GM12872 (cell line): ENCODE measurements around the gene RYR2.

ENCODE experiments used
- TF ChIP-seq, protein P1 (sequence below): IDR thresholded peaks from 3 replicates; pipeline ENCODE4 v1.5.1; 2011; ENCODE audit warnings: low read depth, mild to moderate bottlenecking, low read length, moderate library complexity; ENCODE audit not compliant: insufficient read depth

The RYR2 gene

DNA sequence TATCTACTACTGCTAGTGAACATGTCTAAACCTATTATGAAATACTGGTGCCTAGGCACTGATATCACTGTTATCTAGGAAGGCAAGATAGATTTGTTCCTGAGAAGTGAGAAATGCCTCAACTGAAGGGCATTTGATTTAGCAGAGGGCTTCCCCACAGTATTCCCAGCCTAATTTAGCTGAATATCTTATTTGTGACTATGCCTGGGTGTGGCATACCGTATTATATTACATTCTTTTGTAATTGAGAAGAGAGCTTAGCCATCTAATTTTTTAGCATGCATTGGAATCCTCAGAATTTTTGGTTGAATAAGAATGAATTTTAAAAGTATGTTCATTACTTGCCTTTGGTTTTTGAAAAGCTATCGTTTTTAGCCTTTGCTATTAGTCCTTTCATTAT lies 749.6 kb downstream of the RYR2 start:
- TF ChIP-seq, protein P1, sequence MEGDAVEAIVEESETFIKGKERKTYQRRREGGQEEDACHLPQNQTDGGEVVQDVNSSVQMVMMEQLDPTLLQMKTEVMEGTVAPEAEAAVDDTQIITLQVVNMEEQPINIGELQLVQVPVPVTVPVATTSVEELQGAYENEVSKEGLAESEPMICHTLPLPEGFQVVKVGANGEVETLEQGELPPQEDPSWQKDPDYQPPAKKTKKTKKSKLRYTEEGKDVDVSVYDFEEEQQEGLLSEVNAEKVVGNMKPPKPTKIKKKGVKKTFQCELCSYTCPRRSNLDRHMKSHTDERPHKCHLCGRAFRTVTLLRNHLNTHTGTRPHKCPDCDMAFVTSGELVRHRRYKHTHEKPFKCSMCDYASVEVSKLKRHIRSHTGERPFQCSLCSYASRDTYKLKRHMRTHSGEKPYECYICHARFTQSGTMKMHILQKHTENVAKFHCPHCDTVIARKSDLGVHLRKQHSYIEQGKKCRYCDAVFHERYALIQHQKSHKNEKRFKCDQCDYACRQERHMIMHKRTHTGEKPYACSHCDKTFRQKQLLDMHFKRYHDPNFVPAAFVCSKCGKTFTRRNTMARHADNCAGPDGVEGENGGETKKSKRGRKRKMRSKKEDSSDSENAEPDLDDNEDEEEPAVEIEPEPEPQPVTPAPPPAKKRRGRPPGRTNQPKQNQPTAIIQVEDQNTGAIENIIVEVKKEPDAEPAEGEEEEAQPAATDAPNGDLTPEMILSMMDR = no peak

DNA sequence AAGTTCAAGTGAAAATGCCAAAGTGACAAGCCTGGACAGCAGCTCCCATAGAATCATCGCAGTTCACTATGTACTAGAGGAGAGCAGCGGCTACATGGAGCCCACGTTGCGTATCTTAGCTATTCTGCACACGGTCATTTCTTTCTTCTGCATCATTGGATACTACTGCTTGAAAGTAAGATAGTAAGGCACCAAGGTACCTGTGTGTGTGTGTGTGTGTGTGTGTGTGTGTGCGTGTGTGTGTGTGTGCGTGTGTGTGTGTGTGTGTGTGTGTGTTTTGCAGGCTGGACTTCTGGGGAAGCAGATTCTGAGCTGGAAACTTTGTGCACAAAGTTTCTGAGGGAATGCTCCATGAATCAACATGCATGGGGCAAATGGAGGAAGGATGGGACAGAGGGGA lies 750.2 kb downstream of the RYR2 start:
- TF ChIP-seq, protein P1 = no peak

DNA sequence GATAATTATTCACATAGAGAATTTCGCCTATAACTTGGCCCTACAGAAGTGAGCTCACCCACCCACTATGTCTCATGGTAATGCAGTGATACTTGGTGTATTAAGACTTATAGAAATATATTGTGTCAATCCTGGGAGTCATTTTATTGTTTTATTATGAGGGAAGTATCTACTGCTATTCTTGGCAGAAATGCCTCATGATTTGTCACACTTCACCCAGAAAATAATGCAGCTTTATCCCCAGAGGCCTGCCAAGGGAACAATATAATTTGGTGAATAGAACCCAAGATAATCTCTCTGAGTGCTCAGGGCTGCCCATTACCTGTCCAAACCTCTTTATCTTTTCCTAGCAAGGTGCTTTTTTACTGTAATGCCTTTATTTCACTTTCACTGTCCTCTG lies 750.7 kb downstream of the RYR2 start:
- TF ChIP-seq, protein P1 = no peak

DNA sequence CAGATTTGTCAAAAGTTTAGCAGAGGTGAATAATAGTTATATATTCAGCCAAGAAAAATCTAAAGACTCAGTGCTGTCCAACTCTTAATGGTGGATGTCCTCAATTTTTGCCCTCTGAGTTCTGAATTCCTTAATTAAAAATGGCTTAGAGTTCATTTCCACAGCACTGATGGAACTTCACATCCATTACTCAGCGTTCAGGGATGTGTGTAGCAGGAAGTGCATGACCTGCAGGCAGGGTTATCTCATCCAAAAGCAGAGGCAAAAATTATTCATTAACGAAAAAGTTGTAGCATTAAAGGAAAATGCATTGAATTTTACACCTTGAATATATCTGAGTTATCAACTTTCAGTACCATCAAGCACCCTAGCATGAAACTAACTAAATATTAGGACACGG lies 752.1 kb downstream of the RYR2 start:
- TF ChIP-seq, protein P1 = no peak

DNA sequence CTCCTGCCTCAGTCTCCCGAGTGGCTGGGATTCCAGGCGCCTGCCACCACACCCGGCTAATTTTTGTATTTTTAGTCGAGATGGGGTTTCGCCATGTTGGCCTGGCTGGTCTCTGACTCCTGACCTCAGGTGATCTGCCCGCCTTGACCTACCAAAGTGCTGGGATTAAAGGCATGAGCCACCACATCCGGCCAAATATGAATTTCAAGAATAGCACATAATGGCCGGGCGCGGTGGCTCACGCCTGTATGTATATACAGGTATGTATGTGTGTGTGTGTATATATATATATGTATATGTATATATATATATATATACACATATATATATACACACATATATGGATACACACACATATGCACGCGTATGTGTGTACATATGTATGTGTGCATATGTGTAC lies 753.6 kb downstream of the RYR2 start:
- TF ChIP-seq, protein P1 = no peak

DNA sequence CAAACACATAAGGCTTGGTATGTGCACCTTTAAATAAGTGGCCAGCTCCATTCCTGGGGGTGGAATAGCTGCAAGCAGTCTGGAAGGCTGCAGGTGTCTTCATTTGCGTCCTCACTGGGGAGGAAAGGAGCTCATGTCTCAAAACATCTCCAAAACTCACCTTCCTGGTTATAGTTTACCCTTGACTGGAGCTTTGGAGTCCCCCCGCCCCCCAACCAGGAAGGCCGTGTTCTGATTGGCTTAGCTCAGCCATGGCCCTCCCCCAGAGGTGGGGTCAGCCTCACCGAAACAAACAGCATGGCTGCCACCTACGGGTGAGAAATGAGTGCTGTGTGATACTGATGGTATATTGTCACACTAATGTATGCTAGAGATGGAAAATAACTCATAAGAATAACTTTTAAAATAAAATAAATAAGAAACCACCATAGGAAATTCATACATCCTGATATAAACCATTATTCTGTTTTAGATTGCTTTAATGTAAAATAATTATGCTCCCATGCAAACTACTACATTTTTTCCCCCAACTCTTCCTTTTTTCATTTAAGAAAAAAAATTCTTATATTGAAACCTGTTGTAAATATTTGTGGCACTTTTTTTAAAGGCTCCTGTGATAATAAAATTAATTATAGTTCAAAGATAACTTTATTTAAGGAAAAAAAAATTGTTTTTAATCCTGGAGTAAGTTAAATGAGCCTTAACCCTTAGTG lies 757.9 kb downstream of the RYR2 start:
- TF ChIP-seq, protein P1 = peak; percentile 26; the same call in 2 of the 3 replicates

DNA sequence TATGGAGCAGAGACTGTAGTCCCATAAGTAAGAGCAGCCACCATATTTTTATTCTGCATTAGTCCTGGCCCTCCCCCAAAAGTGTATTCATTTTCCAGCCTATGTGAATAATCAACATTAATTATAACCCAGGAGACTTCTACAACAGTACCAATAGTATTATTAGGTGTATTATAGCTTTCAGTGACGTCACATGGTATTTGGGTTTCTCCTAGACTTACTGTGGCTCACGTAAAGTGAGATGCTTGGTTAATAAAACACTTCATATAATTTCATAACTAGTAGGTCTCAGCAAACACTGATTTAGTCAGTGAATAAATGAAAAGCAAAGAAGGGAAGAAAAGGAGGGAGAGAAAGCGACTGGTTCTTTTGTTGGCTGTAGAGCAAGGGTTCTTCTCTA lies 762.5 kb downstream of the RYR2 start:
- TF ChIP-seq, protein P1 = no peak
